ENCODE results near the gene NTRK3. TPM values are rescaled to one million over a fixed set of nuclear protein-coding genes. Genes with fewer than 3 reads are reported as not detected.
A peak's percentile ranks its signal among the peaks of the same experiment; 100 is the strongest.

NTRK3 gene
- total and polyA plus RNA-seq, 2 of the 8 experiments (the other 6 are each of a cell fraction or from before 2014, with no cell fraction given): 4.5 to 6.8 TPM

DNA sequence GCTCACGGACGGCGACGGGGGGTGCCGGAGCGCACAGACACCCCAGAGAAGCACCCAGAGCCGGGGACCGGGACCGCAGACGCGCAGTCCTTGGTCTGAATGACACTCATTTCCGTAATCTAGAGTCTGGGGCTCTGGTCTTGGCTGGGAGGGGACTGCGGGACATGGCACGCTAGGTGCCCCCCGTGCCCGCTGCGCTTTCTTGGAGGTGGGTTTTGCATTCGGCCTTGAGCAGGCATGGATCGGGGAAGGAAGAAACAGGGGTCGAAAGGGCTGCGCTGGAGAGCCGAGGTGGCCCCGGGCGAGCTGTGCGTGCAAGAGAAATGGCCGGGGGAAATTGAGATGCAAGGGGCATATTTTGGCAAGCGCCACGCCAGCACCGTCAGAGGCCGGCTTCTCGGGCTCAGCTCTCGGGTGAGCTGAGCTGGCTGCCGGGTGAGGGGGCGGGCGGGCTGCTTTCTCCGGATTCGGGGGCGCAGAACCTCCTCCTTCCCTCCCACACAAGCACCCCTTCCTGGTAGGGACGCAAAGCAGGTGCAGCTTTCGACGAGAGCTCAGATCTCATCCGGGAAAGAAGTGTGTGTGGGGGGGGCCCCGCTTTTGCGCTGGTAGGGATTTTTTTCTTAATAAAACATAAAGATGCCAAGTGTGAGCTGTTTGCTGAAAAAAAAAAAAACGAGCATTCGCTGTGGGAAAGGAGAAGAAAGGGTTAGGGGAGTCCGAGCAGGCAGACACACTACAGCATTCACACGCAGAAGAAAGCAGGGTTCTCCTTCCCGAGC is 963 bp upstream of the NTRK3 start (continued):
- TF ChIP-seq TCF12 (IDR thresholded peaks at IDR 0.05; ENCODE audit: low read depth, low read length) (no peak), POU5F1 (IDR thresholded peaks at IDR 0.05; ENCODE audit: low read depth, low read length) (no peak), HDAC6 (IDR thresholded peaks at IDR 0.05; ENCODE audit: low read depth, low read length) (no peak), BRCA1 (IDR thresholded peaks at IDR 0.05; ENCODE audit: low read depth, low read length) (no peak), POLR2AphosphoS5 (IDR thresholded peaks at IDR 0.05; ENCODE audit: low read depth, low read length) (no peak), NANOG (IDR thresholded peaks at IDR 0.05; ENCODE audit: insufficient read depth, low read depth, low read length, poor library complexity, severe bottlenecking) (no peak), YY1 (IDR thresholded peaks at IDR 0.05; ENCODE audit: low read depth, low read length) (no peak), ZNF274 (IDR thresholded peaks at IDR 0.05; ENCODE audit: borderline replicate concordance, extremely low read depth, low read length) (no peak), TAF7 (optimal IDR thresholded peaks at IDR 0.05; ENCODE audit: borderline replicate concordance, low read depth, low read length) (no peak), HDAC2 (IDR thresholded peaks at IDR 0.05; ENCODE audit: borderline replicate concordance in 1 of 2, low read depth in 2 of 2, low read length in 2 of 2) (no peak), RBBP5 (IDR thresholded peaks at IDR 0.05; ENCODE audit: borderline replicate concordance, low read depth, low read length) (no peak; the same call in 1 of the 2 replicates), PHF8 (conservative IDR thresholded peaks at IDR 0.05; ENCODE audit: low read depth, low read length) (peak; percentile 38), CREB1 (IDR thresholded peaks at IDR 0.05) (no peak), TAF1 (IDR thresholded peaks at IDR 0.05; ENCODE audit: low read depth, low read length) (no peak), GABPA (IDR thresholded peaks at IDR 0.05; ENCODE audit: borderline replicate concordance, insufficient read depth, low read length) (no peak), SUZ12 (IDR thresholded peaks at IDR 0.05; ENCODE audit: low read length) (peak; percentile 64), POLR2A (IDR thresholded peaks at IDR 0.05; ENCODE audit: control extremely low read depth in 1 of 2, low read depth in 2 of 2, low read length in 2 of 2) (no peak), RXRA (IDR thresholded peaks at IDR 0.05; ENCODE audit: insufficient read depth, low read depth, low read length) (no peak), TEAD4 (IDR thresholded peaks at IDR 0.05; ENCODE audit: low read depth, low read length) (no peak)
- TF ChIP-seq, protein P1, sequence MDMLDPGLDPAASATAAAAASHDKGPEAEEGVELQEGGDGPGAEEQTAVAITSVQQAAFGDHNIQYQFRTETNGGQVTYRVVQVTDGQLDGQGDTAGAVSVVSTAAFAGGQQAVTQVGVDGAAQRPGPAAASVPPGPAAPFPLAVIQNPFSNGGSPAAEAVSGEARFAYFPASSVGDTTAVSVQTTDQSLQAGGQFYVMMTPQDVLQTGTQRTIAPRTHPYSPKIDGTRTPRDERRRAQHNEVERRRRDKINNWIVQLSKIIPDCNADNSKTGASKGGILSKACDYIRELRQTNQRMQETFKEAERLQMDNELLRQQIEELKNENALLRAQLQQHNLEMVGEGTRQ (IDR thresholded peaks at IDR 0.05; ENCODE audit: low read length): no peak
- TF ChIP-seq, protein P2, sequence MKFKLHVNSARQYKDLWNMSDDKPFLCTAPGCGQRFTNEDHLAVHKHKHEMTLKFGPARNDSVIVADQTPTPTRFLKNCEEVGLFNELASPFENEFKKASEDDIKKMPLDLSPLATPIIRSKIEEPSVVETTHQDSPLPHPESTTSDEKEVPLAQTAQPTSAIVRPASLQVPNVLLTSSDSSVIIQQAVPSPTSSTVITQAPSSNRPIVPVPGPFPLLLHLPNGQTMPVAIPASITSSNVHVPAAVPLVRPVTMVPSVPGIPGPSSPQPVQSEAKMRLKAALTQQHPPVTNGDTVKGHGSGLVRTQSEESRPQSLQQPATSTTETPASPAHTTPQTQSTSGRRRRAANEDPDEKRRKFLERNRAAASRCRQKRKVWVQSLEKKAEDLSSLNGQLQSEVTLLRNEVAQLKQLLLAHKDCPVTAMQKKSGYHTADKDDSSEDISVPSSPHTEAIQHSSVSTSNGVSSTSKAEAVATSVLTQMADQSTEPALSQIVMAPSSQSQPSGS (IDR thresholded peaks at IDR 0.05; ENCODE audit: low read length): no peak
